DND-41 (cell line): ENCODE data around the gene WNT9B.

ENCODE experiments used
- EZH2 ChIP-seq: IDR thresholded peaks from 3 replicates; pipeline ENCODE4 v1.6.1; 2012; ENCODE audit warnings: borderline replicate concordance, low read depth, mild to moderate bottlenecking, moderate library complexity, low read length, inconsistent platforms; ENCODE audit not compliant: severe bottlenecking
- TF ChIP-seq, protein P1 (sequence below): IDR thresholded peaks from 2 replicates; pipeline ENCODE4 v1.5.1; 2012; ENCODE audit warnings: borderline replicate concordance, low read length, moderate library complexity, mild to moderate bottlenecking; ENCODE audit not compliant: poor library complexity, severe bottlenecking; ENCODE audit errors: extremely low read depth

DNA sequence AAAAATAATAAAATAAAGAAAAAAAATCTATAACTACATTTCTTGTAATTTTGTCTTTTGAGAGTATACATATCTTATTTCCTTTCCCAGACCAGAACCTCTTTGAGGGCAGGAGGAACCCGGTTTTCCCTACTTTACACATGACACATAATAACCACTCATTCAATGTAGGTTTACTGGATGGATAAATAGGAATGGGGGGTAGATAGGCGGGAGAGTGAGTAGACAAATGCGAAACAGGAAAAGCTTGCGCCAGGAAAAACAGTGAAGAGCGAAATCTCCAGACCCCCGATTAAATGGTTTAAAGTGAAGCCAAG, 71.1 kb downstream of the WNT9B start:
- TF ChIP-seq, protein P1, sequence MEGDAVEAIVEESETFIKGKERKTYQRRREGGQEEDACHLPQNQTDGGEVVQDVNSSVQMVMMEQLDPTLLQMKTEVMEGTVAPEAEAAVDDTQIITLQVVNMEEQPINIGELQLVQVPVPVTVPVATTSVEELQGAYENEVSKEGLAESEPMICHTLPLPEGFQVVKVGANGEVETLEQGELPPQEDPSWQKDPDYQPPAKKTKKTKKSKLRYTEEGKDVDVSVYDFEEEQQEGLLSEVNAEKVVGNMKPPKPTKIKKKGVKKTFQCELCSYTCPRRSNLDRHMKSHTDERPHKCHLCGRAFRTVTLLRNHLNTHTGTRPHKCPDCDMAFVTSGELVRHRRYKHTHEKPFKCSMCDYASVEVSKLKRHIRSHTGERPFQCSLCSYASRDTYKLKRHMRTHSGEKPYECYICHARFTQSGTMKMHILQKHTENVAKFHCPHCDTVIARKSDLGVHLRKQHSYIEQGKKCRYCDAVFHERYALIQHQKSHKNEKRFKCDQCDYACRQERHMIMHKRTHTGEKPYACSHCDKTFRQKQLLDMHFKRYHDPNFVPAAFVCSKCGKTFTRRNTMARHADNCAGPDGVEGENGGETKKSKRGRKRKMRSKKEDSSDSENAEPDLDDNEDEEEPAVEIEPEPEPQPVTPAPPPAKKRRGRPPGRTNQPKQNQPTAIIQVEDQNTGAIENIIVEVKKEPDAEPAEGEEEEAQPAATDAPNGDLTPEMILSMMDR, result no peak
- no peak for TF ChIP-seq EZH2
